ENCODE measurements around the gene PDCD4.

DNA sequence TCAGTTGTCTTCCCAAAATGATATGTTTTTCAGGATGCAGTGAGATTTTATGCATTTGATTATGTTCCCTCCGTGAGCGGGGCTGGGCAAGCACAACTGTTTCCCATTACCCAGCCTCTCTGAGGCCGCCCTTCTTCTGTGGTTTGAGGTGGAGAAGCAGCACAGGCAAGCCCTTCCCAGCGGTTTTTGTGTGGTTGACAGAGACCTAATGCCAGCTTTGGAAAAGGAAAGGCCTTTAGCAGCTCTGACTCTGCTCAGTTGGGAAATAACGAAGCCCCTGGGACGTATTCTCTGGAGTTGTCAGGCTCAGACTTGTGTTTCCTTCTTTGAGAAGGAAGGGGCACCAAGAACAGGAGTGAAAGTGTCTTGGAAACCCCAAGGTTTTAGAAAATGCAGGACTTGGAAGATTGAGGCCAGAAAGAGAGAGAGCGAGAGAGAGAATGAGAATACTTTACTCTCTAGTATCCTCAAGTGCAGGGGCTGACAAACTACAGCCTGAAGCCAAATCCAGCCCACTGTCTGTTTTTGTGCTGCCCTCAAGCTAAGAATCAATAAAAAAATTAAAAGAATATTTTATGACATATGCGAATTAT, 20.6 kb upstream of the PDCD4 start:
- TF ChIP-seq, protein P1, sequence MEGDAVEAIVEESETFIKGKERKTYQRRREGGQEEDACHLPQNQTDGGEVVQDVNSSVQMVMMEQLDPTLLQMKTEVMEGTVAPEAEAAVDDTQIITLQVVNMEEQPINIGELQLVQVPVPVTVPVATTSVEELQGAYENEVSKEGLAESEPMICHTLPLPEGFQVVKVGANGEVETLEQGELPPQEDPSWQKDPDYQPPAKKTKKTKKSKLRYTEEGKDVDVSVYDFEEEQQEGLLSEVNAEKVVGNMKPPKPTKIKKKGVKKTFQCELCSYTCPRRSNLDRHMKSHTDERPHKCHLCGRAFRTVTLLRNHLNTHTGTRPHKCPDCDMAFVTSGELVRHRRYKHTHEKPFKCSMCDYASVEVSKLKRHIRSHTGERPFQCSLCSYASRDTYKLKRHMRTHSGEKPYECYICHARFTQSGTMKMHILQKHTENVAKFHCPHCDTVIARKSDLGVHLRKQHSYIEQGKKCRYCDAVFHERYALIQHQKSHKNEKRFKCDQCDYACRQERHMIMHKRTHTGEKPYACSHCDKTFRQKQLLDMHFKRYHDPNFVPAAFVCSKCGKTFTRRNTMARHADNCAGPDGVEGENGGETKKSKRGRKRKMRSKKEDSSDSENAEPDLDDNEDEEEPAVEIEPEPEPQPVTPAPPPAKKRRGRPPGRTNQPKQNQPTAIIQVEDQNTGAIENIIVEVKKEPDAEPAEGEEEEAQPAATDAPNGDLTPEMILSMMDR (IDR thresholded peaks at IDR 0.05), result no peak
- TF ChIP-seq ZFX (IDR thresholded peaks at IDR 0.05; ENCODE audit: borderline replicate concordance), result no peak

All from 22Rv1 (cell line).